Upper lobe of left lung (tissue), 4 donors: ENCODE measurements around the gene CNTD1.
"Not testable (repeated sequence)": the region's sequence is repeated elsewhere in the genome, so short reads cannot be mapped to it uniquely, and the experiment has no call there.

ENCODE experiments used
- EP300 ChIP-seq, 4 donors: sonication (generic); formaldehyde crosslinking; IDR thresholded peaks; one replicate each; pipeline ENCODE4 v1.5.1; 2017; ENCODE audit warnings: antibody characterized with exemption in 4 of 4, control low read depth in 2 of 4
- POLR2A ChIP-seq, 4 donors: fragments of 450-650 bp; IDR thresholded peaks; one replicate each; pipeline ENCODE4 v1.5.1; 2016 to 2017; ENCODE audit warnings: antibody characterized with exemption in 4 of 4, mild to moderate bottlenecking in 2 of 4
- POLR2AphosphoS5 ChIP-seq, 2 donors: sonication (generic); formaldehyde crosslinking; IDR thresholded peaks; one replicate each; pipeline ENCODE4 v1.5.1; 2017; ENCODE audit warnings: antibody characterized with exemption in 2 of 2
- TF ChIP-seq, protein P1 (sequence below), 6 experiments: fragments of 450-650 bp in 4 of 6; fragments of 200-600 bp in 2 of 6; sonication (generic) in 2 of 6; IDR thresholded peaks; one replicate each; pipeline ENCODE4 v1.5.1; 2016 to 2019; ENCODE audit warnings: antibody characterized with exemption in 6 of 6

DNA sequence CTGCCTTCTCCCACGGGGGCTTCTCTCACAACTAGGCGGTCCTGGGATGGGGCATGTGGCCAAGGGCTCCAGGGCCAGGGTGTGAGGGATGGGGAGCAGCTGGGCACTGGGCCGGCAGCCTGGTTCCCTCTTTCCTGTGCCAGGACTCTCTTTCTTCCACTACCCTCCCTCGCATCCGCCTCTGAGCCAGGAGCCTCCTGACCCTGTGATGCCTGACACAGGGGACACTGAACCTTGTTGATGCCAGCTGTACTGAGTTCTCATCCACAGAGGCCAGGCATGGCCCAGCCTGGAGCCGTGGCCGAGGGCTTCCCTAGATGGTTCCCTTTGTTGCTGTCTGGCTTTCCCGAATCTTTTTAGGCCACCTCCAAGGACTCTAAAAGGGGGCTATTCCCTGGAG, 57.9 kb downstream of the CNTD1 start:
- TF ChIP-seq, protein P1, sequence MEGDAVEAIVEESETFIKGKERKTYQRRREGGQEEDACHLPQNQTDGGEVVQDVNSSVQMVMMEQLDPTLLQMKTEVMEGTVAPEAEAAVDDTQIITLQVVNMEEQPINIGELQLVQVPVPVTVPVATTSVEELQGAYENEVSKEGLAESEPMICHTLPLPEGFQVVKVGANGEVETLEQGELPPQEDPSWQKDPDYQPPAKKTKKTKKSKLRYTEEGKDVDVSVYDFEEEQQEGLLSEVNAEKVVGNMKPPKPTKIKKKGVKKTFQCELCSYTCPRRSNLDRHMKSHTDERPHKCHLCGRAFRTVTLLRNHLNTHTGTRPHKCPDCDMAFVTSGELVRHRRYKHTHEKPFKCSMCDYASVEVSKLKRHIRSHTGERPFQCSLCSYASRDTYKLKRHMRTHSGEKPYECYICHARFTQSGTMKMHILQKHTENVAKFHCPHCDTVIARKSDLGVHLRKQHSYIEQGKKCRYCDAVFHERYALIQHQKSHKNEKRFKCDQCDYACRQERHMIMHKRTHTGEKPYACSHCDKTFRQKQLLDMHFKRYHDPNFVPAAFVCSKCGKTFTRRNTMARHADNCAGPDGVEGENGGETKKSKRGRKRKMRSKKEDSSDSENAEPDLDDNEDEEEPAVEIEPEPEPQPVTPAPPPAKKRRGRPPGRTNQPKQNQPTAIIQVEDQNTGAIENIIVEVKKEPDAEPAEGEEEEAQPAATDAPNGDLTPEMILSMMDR (IDR thresholded peaks at IDR 0.05) = not testable (repeated sequence)
- not testable (repeated sequence) for TF ChIP-seq POLR2AphosphoS5, POLR2A, EP300 (IDR thresholded peaks at IDR 0.05)
